Thyroid gland (tissue), 4 donors: ENCODE results near the gene ICOS.

Experiments
- POLR2A ChIP-seq, 2 donors: fragments of 450-650 bp; IDR thresholded peaks; one replicate each; pipeline ENCODE4 v1.6.1; 2017; ENCODE audit warnings: antibody characterized with exemption in 2 of 2, mild to moderate bottlenecking in 2 of 2, moderate library complexity in 1 of 2
- TF ChIP-seq, protein P1 (sequence below), 6 experiments: fragments of 200-600 bp in 3 of 6; fragments of 450-650 bp in 3 of 6; sonication (generic) in 3 of 6; IDR thresholded peaks; one replicate each; pipeline ENCODE4 v1.5.1; 2016 to 2019; ENCODE audit warnings: antibody characterized with exemption in 6 of 6, mild to moderate bottlenecking in 2 of 6, inconsistent platforms in 1 of 6, moderate library complexity in 1 of 6

DNA sequence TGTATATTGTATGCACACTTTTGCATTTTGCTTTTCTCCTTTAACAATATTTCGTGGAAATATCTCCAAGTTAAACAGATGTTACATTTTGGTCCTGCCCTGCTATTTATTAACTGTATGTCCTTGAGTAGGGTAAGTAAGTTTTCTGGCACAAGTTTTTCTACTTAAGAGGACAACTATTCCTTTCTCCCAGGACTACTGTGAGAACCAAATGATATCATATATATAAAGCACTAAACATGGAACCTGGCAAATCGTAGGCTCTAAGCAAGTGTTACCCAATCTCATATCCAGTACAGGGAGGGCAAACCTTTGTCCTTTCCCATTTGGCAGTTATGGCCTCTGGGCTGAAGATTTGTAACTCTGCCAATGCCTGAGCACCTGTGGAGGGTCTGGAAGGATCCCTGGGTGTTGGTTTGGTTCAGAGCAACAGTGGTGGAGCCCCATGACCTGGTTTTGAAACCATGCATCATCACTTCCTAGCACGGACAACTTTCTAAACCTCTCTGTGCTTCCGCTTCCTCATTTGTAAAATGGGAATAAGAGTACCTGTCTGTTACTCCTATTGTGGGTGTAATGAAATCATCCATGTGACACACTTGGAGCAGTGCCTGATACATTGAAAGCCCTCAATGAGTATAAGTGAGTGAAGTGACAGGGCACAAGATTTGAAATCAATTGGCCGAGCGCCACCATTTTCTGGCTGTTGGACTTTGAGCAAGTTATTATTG, 28.3 kb upstream of the ICOS start:
- TF ChIP-seq, protein P1, sequence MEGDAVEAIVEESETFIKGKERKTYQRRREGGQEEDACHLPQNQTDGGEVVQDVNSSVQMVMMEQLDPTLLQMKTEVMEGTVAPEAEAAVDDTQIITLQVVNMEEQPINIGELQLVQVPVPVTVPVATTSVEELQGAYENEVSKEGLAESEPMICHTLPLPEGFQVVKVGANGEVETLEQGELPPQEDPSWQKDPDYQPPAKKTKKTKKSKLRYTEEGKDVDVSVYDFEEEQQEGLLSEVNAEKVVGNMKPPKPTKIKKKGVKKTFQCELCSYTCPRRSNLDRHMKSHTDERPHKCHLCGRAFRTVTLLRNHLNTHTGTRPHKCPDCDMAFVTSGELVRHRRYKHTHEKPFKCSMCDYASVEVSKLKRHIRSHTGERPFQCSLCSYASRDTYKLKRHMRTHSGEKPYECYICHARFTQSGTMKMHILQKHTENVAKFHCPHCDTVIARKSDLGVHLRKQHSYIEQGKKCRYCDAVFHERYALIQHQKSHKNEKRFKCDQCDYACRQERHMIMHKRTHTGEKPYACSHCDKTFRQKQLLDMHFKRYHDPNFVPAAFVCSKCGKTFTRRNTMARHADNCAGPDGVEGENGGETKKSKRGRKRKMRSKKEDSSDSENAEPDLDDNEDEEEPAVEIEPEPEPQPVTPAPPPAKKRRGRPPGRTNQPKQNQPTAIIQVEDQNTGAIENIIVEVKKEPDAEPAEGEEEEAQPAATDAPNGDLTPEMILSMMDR (IDR thresholded peaks at IDR 0.05) = no peak
- TF ChIP-seq POLR2A (IDR thresholded peaks at IDR 0.05) = no peak
